Uterus (tissue), 2 donors: ENCODE measurements around the gene DEK.

Source experiments
- CTCF ChIP-seq, 4 experiments: fragments of 200-600 bp in 2 of 4; fragments of 450-650 bp in 2 of 4; sonication (generic) in 2 of 4; IDR thresholded peaks; one replicate each; pipeline ENCODE4 v1.5.1; 2016 to 2019; ENCODE audit warnings: antibody characterized with exemption in 4 of 4, mild to moderate bottlenecking in 2 of 4, moderate library complexity in 1 of 4
- POLR2A ChIP-seq, 2 donors: fragments of 450-650 bp; IDR thresholded peaks; one replicate each; pipeline ENCODE4 v1.6.1; 2016; ENCODE audit warnings: antibody characterized with exemption in 2 of 2, mild to moderate bottlenecking in 1 of 2, moderate library complexity in 1 of 2

- TF ChIP-seq CTCF (IDR thresholded peaks at IDR 0.05), result no peak
- TF ChIP-seq POLR2A (IDR thresholded peaks at IDR 0.05), result no peak
Measured at GRCh38 chr6:18312368-18312767, 48.0 kb upstream of the DEK start.
